OCI-LY3 (cell line): ENCODE measurements around the gene ALOX12B.

Source experiments
- H2AFZ ChIP-seq: fragments of 200-600, 300-600 bp; shearing (Covaris generic); 2 replicates; pipeline ENCODE4 v1.6.0; 2014; ENCODE audit warnings: antibody characterized with exemption, low read depth, low read length
- H3K27ac ChIP-seq: fragments of 200-600, 300-600 bp; sonication (generic); 2 replicates; pipeline ENCODE4 v1.5.1; 2014; ENCODE audit warnings: mild to moderate bottlenecking, low read length, moderate library complexity, mixed read lengths
- H3K27me3 ChIP-seq: fragments of 200-600, 300-600 bp; sonication (generic); 2 replicates; pipeline ENCODE4 v1.6.1; 2014; ENCODE audit warnings: low read depth, low read length, mixed read lengths
- H3K36me3 ChIP-seq: fragments of 200-600, 300-600 bp; sonication (generic); replicated peaks from 2 replicates; pipeline ENCODE3; 2014; ENCODE audit warnings: low read depth, low read length, mixed read lengths
- H3K4me1 ChIP-seq: fragments of 300-600, 200-600 bp; sonication (generic); 2 replicates; pipeline ENCODE4 v1.6.1; 2014; ENCODE audit warnings: low read length, mixed read lengths
- H3K4me2 ChIP-seq: fragments of 200-600, 300-600 bp; sonication (generic); 2 replicates; pipeline ENCODE4 v1.6.1; 2014; ENCODE audit warnings: low read length, mixed read lengths
- H3K4me3 ChIP-seq: fragments of 300-600, 200-600 bp; sonication (generic); 2 replicates; pipeline ENCODE4 v1.5.1; 2014; ENCODE audit warnings: antibody characterized with exemption, mild to moderate bottlenecking, low read length, moderate library complexity
- H3K79me2 ChIP-seq: fragments of 300-600, 200-600 bp; shearing (Covaris generic); 2 replicates; pipeline ENCODE4 v1.6.1; 2014; ENCODE audit warnings: mild to moderate bottlenecking, low read length, mixed read lengths
- H3K9ac ChIP-seq: fragments of 300-600, 200-600 bp; shearing (Covaris generic); 2 replicates; pipeline ENCODE4 v1.6.0; 2014; ENCODE audit warnings: mild to moderate bottlenecking, low read length, moderate library complexity
- H3K9me3 ChIP-seq: fragments of 200-600, 300-600 bp; shearing (Covaris generic); 2 replicates; pipeline ENCODE4 v1.6.1; 2014; ENCODE audit warnings: low read length, mixed read lengths; ENCODE audit not compliant: insufficient read depth
- H4K20me1 ChIP-seq: fragments of 200-600, 300-600 bp; sonication (generic); 2 replicates; pipeline ENCODE4 v1.6.1; 2016; ENCODE audit warnings: low read length, mixed read lengths; ENCODE audit not compliant: insufficient read depth
- EZH2phosphoT487 ChIP-seq: fragments of 200-600 bp; shearing (Covaris generic); IDR thresholded peaks from 2 replicates; pipeline ENCODE4 v1.6.1; 2018; ENCODE audit warnings: antibody characterized with exemption, mixed run types, low read depth
- TF ChIP-seq, protein P1 (sequence below): fragments of 200-600, 300-600 bp; sonication (generic); IDR thresholded peaks from 2 replicates; pipeline ENCODE4 v1.5.1; 2014; ENCODE audit warnings: antibody characterized with exemption, low read length, low read depth

ALOX12B gene

DNA sequence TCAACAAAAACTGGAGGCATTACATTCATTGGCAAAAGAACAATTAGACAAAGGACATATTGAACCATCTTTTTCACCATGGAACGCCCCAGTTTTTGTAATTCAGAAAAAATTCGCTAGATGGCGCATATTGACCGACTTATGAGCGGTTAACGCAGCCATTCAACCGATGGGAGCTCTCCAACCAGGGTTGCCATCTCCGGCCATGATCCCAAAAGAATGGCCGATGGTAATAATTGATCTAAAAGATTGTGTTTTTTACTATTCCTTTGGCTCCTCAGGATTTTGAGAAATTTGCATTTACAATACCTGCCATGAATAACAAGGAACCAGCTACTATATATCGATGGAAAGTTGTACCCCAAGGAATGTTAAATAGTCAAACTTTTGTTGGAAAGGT is 27.2 kb downstream of the ALOX12B start:
- Histone ChIP-seq H3K4me2 (peak overlapping the region; percentile 61), H3K4me1 (peaks cover 32% of the 10 kb centered on the region), H2AFZ (no peak overlapping the region), H3K27me3 (peaks cover 16% of the 10 kb centered on the region), H3K36me3 (no peaks in the 10 kb centered on the region), H3K4me3 (peak overlapping the region; percentile 57), H4K20me1 (no peaks in the 10 kb centered on the region), H3K79me2 (no peaks in the 10 kb centered on the region), H3K27ac (no peak overlapping the region), H3K9ac (no peak overlapping the region), H3K9me3 (no peaks in the 10 kb centered on the region)
- TF ChIP-seq, protein P1, sequence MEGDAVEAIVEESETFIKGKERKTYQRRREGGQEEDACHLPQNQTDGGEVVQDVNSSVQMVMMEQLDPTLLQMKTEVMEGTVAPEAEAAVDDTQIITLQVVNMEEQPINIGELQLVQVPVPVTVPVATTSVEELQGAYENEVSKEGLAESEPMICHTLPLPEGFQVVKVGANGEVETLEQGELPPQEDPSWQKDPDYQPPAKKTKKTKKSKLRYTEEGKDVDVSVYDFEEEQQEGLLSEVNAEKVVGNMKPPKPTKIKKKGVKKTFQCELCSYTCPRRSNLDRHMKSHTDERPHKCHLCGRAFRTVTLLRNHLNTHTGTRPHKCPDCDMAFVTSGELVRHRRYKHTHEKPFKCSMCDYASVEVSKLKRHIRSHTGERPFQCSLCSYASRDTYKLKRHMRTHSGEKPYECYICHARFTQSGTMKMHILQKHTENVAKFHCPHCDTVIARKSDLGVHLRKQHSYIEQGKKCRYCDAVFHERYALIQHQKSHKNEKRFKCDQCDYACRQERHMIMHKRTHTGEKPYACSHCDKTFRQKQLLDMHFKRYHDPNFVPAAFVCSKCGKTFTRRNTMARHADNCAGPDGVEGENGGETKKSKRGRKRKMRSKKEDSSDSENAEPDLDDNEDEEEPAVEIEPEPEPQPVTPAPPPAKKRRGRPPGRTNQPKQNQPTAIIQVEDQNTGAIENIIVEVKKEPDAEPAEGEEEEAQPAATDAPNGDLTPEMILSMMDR, result peak; percentile 69
- no peak for TF ChIP-seq EZH2phosphoT487

DNA sequence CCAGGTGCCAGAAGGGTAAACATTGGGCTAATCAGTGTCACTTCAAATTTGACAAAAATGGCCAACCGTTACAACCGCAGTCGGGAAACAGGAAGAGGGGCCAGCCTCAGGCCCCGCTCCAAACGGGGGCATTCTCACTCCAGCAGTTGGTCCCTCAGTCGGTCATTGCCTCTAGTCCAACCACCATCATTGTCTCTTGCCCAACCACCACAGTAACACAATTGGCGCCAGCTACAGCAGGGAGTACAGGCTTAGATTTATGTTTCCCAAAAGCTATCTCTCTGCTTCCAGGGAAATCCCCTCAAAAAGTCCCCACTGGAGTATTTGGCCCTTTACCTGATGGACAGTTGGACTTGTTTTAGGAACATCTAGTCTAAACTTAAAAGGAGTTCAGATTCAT is 28.4 kb downstream of the ALOX12B start:
- Histone ChIP-seq H4K20me1 (no peaks in the 10 kb centered on the region), H3K4me1 (peaks cover 32% of the 10 kb centered on the region), H3K4me2 (peak overlapping the region; percentile 43), H3K4me3 (peak overlapping the region; percentile 31), H3K27me3 (peaks cover 16% of the 10 kb centered on the region), H3K36me3 (no peaks in the 10 kb centered on the region), H3K9ac (no peak overlapping the region), H3K9me3 (no peaks in the 10 kb centered on the region), H3K27ac (no peak overlapping the region), H3K79me2 (no peaks in the 10 kb centered on the region), H2AFZ (no peak overlapping the region)
- TF ChIP-seq EZH2phosphoT487, result no peak
- TF ChIP-seq, protein P1, result no peak

DNA sequence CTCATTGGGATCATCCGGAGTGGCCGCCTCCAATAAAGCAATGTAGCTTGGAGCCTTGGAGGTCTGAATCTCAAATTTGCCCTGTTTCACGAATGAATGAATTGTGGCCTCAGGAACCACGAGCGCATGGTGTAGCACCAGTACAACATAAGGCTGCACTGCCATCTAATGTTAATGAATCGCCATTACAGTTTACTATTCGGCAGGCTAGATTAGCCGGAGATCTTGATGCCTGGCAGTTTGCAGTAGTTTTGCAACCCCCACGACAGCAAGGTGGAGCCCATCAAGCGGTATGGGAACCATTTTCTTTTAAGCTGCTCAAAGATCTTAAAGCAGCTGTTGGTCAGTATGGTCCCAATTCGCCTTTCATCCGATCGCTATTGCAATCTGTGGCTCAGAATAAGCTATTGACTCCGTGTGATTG is 29.8 kb downstream of the ALOX12B start:
- H3K27ac ChIP-seq, result no peak overlapping the region
- peaks cover 16% of the 10 kb centered on the region for H3K27me3 ChIP-seq
- H3K9me3 ChIP-seq, result no peaks in the 10 kb centered on the region
- TF ChIP-seq EZH2phosphoT487, result no peak
- TF ChIP-seq, protein P1, result peak; percentile 60
- peak overlapping the region; percentile 86 for H3K4me2 ChIP-seq
- peak overlapping the region; percentile 97 for H2AFZ ChIP-seq
- peaks cover 32% of the 10 kb centered on the region for H3K4me1 ChIP-seq
- no peaks in the 10 kb centered on the region for H3K36me3 ChIP-seq
- H4K20me1 ChIP-seq, result no peaks in the 10 kb centered on the region
- H3K4me3 ChIP-seq, result peak overlapping the region; percentile 77
- peak overlapping the region; percentile 59 for H3K9ac ChIP-seq
- no peaks in the 10 kb centered on the region for H3K79me2 ChIP-seq

DNA sequence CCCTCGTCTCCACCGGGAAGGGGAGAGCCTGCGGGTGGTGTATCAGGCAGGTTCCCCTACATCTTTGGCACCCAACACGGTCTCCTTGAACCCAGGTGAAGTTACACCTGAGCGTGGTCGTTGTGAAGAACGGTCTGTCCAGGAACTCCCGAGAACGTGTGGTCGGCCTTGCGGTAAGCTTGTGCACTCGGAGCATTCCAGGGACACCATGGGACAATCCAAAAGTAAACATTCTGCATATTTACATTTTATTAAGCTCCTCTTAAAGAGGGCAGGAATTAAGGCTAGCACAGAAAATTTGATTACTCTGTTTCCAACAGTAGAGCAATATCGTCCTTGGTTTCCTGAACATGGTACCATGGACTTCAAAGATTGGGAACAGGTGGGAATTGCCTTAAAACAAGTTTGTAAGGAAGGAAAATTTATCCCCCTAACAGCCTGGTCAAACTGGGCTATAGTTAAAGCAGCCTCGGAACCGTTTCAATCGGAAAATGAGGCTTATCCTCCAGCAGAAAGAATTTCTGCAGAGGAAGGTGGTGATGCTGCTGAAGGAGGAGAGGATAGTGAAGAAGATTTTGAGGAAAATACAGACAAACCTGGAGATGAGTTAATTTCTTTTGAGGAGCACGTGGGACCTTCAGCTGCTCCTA is 30.4 kb downstream of the ALOX12B start:
- H4K20me1 ChIP-seq, result no peaks in the 10 kb centered on the region
- H3K9ac ChIP-seq, result no peak overlapping the region; the same call in 1 of the 2 replicates
- peak overlapping the region; percentile 86 for H3K4me2 ChIP-seq
- peaks cover 12% of the 10 kb centered on the region for H3K27me3 ChIP-seq
- H3K36me3 ChIP-seq, result no peaks in the 10 kb centered on the region
- H3K9me3 ChIP-seq, result no peaks in the 10 kb centered on the region
- no peaks in the 10 kb centered on the region for H3K79me2 ChIP-seq
- H3K4me1 ChIP-seq, result peaks cover 32% of the 10 kb centered on the region
- H3K4me3 ChIP-seq, result peak overlapping the region; percentile 77; the same call in 1 of the 2 replicates
- H3K27ac ChIP-seq, result no peak overlapping the region
- no peak for TF ChIP-seq EZH2phosphoT487
- 0 out of 2 replicates have a peak overlapping the region, but pooled peaks have one; percentile 2 for H2AFZ ChIP-seq
